HG03025 (cell line): Measurements from ENCODE around the gene CNKSR3.
"Not testable (repeated sequence)": the region's sequence is repeated elsewhere in the genome, so short reads cannot be mapped to it uniquely, and the experiment has no call there.

Experiments
- ATAC-seq: cut with Tn5 transposase; IDR thresholded peaks from one replicate; pipeline ENCODE4 v1.9.1; 2021; ENCODE audit warnings: mild to moderate bottlenecking, moderate library complexity; ENCODE audit not compliant: unreplicated experiment, low FRiP score

The CNKSR3 gene

GRCh38 chr6:154529957-154530356 lies 19.5 kb upstream of the CNKSR3 start:
- ATAC-seq: no peak

GRCh38 chr6:154528310-154528915 lies 17.9 kb upstream of the CNKSR3 start:
- ATAC-seq: no peak

- ATAC-seq: no peak
Observed at GRCh38 chr6:154526996-154527395, 16.5 kb upstream of the CNKSR3 start.

- no peak for ATAC-seq
Observed at GRCh38 chr6:154522576-154522975, 12.1 kb upstream of the CNKSR3 start.

GRCh38 chr6:154521412-154521811 lies 10.9 kb upstream of the CNKSR3 start:
- no peak for ATAC-seq

- ATAC-seq: no peak
Observed at GRCh38 chr6:154520280-154520679, 9.8 kb upstream of the CNKSR3 start.

- ATAC-seq: no peak
Observed at GRCh38 chr6:154518396-154518795, 7.9 kb upstream of the CNKSR3 start.

GRCh38 chr6:154516276-154516675 lies 5.8 kb upstream of the CNKSR3 start:
- ATAC-seq: no peak

GRCh38 chr6:154515826-154516225 lies 5.3 kb upstream of the CNKSR3 start:
- ATAC-seq: no peak

- ATAC-seq: not testable (repeated sequence)
Observed at GRCh38 chr6:154515076-154515475, 4.6 kb upstream of the CNKSR3 start.

GRCh38 chr6:154514481-154514880 lies 4.0 kb upstream of the CNKSR3 start:
- ATAC-seq: no peak

GRCh38 chr6:154513601-154514320 lies 3.3 kb upstream of the CNKSR3 start:
- no peak for ATAC-seq

- no peak for ATAC-seq
Observed at GRCh38 chr6:154512201-154512600, 1.7 kb upstream of the CNKSR3 start.

- ATAC-seq: no peak
Observed at GRCh38 chr6:154511791-154512190, 1.3 kb upstream of the CNKSR3 start.

- ATAC-seq: no peak
Observed at GRCh38 chr6:154509421-154510143, 903 bp downstream of the CNKSR3 start.

GRCh38 chr6:154508573-154509375 lies 1.7 kb downstream of the CNKSR3 start:
- no peak for ATAC-seq

GRCh38 chr6:154506991-154507898 lies 3.2 kb downstream of the CNKSR3 start:
- no peak for ATAC-seq

- no peak for ATAC-seq
Observed at GRCh38 chr6:154506582-154506981, 3.9 kb downstream of the CNKSR3 start.

- ATAC-seq: no peak
Observed at GRCh38 chr6:154506108-154506507, 4.4 kb downstream of the CNKSR3 start.
